Esophagus muscularis mucosa (tissue), 4 donors: ENCODE data around the gene IFNK.

Experiments
- EP300 ChIP-seq: sonication (generic); formaldehyde crosslinking; IDR thresholded peaks from one replicate; pipeline ENCODE4 v1.6.1; 2017; ENCODE audit warnings: antibody characterized with exemption
- POLR2A ChIP-seq: fragments of 450-650 bp; IDR thresholded peaks from one replicate; pipeline ENCODE4 v1.6.1; 2017; ENCODE audit warnings: antibody characterized with exemption, moderate library complexity, mild to moderate bottlenecking, low read depth
- POLR2AphosphoS5 ChIP-seq, 2 donors: sonication (generic); formaldehyde crosslinking; IDR thresholded peaks; one replicate each; pipeline ENCODE4 v1.6.1; 2017; ENCODE audit warnings: antibody characterized with exemption in 2 of 2
- TF ChIP-seq, protein P1 (sequence below), 3 experiments: fragments of 200-600 bp in 2 of 3; fragments of 450-650 bp in 1 of 3; sonication (generic) in 2 of 3; IDR thresholded peaks; one replicate each; pipeline ENCODE4 v1.5.1; 2017 to 2019; ENCODE audit warnings: antibody characterized with exemption in 3 of 3, mild to moderate bottlenecking in 2 of 3, moderate library complexity in 1 of 3

DNA sequence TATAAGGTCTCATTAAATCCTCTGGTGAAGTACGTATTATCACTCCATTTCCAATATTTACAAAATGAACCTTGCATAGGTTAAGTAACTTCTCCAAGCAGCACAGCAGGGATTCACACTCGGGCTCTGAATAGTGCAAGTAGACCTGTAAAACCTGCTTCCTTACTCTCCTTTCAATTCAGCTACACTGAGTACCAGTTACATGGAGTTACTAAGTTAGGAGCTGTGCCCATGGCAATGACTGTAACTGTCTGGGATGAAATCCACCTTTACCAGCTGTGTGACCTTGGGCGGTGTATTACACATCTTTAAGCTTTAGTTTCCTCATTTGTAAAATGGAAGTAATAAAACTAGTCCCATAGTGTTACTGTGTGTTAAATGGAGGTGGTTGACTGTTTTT lies 21.4 kb downstream of the IFNK start:
- TF ChIP-seq, protein P1, sequence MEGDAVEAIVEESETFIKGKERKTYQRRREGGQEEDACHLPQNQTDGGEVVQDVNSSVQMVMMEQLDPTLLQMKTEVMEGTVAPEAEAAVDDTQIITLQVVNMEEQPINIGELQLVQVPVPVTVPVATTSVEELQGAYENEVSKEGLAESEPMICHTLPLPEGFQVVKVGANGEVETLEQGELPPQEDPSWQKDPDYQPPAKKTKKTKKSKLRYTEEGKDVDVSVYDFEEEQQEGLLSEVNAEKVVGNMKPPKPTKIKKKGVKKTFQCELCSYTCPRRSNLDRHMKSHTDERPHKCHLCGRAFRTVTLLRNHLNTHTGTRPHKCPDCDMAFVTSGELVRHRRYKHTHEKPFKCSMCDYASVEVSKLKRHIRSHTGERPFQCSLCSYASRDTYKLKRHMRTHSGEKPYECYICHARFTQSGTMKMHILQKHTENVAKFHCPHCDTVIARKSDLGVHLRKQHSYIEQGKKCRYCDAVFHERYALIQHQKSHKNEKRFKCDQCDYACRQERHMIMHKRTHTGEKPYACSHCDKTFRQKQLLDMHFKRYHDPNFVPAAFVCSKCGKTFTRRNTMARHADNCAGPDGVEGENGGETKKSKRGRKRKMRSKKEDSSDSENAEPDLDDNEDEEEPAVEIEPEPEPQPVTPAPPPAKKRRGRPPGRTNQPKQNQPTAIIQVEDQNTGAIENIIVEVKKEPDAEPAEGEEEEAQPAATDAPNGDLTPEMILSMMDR (IDR thresholded peaks at IDR 0.05) = no peak
- TF ChIP-seq EP300 = no peak
- no peak for TF ChIP-seq POLR2A
- TF ChIP-seq POLR2AphosphoS5 (IDR thresholded peaks at IDR 0.05) = no peak
